NCI-H748 (cell line): ENCODE measurements around the gene ABCF3.

Source experiments
- DNase-seq: peaks from one replicate; lab custom pipeline; 2025; ENCODE audit not compliant: unreplicated experiment; lab: John Stamatoyannopoulos, UW

The ABCF3 gene

DNA sequence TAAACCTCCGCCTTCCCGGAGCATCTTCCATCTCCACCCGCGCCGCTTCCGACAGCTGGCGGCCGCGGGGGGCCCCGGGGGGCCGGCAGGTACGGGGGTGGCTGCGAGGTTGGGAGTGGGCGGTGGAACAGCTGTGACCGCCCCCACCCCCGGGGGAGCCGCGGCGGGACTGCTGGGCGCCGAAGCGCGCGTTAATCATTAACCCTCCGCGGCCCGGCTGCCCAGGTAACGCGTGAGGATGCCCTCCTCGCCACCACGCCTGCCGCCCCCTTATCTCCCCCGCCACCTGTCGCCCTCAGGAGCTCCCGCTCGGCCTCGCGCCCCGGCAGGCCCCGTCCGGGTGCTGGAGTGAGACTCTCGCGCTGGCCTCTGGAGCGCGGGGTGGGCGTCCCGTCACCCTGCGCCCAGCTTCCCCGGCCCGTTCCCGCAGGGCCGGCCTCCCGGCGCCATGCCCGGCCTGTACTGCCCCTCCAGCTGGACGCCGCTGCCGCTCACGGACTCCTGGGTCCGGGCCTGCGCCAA, 44.1 kb downstream of the ABCF3 start:
- DNase-seq = peak; percentile 40

DNA sequence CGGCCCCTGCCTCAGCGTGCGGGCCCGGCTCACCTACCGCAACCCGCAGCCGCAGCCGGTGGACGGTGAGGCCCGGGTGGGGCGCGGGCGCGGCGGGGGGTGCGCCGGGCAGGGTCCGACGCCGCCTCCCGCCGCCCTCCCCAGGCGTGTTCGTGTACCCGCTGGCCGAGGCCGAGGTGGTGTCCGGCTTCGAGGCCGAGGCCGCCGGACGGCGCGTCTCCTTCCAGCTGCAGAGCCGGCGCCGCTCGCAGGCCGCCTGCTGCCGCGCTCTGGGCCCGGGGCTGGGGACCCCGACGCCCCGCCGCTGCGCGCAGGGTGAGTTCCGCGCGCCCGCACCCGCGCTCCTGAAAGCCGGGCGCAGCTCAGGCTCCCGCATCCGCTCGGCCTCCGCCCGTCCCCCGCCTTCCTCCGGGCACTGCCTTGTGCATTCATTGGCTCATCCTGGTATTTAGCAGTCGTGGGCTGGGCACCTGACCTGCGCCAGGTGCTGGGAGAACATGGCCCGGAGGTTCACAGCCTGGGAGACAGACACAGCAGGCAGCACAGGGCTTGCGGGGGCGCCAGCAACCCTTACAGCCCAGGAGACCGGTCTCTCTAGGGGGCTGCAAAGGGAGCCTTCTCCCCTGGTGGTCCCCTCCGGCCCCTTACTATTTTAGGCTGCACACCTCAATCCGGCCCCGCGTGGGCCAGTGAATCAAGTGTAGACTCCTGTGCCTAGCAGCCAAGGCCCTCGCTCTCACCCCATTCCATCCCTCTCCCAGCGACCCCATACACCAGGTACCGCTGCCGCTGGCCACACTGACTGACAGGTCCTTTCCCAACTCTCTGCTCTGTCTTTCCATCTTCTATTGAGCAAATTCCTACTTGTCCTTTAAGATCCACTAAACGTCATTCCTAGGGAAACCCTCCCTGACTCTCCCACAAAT, 44.9 kb downstream of the ABCF3 start:
- peak; percentile 60 for DNase-seq

DNA sequence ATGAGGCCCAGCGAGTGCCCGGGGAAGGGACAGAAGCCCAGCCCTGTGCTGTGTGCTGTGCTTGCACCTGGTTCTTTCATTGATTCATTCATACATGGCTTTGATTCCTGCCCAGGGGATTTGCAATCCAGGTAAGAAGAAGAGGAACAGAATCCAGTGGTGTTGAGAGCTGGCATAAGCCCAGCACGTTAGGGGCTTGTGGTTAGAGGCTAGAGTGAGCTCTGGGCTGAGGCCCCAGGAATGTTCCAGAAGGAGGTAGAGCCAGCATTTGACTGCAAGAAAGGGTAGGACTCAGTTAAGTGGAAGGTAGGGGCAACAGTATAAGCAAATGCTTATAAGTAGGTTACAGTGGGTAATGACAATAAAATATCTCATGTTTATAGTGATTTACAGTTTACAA, 45.7 kb downstream of the ABCF3 start:
- no peak for DNase-seq

DNA sequence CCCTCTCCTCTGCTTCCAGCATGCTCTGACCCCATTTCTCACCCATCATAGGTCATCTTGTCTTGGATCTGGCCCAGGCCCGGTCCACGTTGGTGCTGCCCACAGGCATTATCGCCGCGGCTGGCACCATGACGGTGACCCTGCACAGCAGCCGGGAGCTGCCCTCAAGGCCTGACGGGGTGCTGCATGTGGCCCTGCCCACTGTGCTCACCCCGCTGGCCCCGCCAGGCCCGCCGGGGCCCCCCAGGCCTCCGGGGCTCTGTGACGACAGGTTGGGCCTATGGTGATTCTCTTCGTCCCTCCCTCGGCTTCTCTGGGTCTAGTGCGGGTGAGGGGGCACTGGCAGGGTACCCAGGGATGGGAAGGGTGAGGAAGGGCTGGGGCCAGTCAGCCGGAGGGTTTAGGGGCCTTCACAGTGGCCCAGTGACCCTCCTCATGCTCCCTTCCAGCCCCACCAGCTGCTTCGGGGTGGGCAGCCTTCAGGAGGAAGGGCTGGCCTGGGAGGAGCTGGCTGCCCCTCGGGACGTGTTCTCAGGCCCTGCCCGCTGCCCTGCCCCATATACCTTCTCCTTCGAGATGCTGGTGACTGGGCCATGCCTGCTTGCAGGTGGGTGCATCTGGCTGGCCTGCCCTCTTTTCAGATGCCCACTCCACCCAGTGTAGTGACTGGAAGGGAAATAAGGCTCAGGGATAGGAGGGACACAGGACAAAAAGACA, 47.3 kb downstream of the ABCF3 start:
- DNase-seq = no peak

DNA sequence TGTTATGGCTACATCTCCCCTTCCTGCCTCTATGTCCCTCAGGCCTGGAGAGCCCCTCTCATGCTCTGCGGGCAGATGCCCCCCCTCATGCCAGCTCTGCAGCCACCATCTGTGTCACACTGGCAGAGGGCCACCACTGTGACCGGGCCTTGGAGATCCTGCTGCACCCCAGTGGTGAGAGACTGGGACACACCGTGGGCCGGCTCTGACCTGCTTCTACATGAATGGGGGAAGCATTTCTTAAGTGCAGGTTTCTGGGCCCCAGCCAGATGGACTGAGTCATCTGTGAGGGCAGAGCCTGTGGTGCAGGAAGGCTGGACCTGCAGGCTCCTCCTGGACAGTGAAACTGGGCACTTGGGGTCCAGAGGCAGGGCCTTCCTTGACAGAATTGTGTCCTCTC, 48.2 kb downstream of the ABCF3 start:
- DNase-seq = no peak

DNA sequence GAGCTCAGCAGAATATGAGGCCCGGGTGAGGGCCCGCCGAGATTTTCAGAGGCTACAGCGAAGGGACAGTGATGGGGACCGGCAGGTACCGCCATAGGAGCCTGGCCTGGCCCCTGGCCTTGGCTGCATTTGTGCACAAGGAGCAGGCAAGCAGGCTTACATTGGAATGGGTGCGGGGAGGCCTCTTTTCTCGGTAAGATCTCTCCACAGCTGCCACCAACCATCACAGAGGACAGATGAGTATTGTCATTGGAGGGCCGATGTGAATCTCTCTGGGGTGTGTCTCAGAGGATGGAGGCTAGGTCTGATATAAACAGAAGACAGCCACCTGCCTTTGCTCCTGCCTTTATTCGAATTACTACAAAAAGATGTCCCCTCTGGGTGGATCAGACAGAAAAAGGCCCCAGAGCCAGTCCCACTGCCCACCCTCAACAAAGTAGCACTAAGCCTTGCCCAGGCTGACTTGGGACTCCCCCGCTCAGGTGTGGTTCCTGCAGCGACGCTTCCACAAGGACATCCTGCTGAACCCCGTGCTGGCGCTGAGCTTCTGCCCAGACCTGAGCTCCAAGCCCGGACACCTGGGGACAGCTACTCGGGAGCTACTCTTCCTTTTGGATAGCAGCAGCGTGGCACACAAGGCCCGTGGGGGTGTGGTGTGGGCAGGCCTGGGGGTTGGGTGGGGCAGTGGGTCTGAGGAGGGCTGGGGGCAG, 48.8 kb downstream of the ABCF3 start:
- no peak for DNase-seq

DNA sequence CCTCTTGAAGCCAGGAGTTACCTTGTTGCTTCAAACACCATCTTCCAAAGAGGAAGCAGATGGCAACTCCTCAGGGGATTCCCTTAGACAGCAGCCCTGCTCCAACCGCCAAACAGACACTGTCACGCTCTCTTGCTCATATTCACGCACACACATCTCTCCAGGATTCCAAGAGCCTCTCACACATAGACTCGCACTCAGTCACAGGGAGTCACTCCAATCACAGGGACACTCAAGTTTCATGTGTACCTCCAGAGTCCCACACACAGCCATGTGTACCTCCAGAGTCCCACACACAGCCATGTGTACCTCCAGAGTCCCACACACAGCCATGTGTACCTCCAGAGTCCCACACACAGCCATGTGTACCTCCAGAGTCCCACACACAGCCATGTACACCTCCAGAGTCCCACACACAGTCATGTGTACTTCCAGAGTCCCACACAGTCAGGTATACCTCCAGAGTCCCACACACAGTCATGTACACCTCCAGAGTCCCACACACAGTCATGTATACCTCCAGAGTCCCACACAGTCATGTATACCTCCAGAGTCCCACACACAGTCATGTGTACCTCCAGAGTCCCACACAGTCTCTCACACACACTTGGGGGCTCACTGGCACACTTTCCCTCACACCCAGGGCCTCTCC, 49.5 kb downstream of the ABCF3 start:
- no peak for DNase-seq

DNA sequence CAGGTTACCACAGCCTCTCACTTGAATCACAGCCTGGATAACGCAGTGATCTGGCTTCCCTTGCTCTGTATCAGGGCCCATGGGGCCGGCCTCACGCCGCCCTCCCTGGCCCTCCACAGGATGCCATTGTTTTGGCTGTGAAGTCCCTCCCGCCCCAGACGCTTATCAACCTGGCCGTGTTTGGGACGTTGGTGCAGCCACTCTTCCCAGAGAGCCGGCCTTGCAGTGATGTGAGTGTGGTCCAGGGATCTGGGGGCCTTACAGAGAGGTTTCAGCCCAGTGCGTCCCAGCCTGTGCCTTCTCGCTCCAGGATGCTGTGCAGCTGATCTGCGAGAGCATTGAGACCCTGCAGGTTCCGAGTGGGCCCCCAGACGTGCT, 50.0 kb downstream of the ABCF3 start:
- no peak for DNase-seq

DNA sequence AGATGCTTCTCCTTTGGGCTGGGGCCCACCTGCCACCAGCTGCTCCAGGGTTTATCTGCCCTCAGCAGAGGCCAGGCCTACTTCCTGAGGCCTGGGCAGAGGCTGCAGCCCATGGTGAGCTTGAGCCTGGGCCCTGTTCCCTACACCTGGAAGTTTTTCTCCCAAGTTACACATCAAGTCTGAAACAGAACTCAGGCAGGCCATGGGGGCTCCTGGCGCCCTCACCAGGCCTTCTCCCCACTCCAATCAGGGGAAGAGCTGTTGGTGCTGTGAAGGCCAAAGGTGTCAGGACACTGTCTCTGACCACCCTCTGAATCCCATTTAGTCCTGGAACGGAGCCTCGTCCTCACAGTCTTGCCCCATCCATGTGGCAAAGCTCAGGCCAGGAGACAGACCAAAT, 50.6 kb downstream of the ABCF3 start:
- DNase-seq = no peak

DNA sequence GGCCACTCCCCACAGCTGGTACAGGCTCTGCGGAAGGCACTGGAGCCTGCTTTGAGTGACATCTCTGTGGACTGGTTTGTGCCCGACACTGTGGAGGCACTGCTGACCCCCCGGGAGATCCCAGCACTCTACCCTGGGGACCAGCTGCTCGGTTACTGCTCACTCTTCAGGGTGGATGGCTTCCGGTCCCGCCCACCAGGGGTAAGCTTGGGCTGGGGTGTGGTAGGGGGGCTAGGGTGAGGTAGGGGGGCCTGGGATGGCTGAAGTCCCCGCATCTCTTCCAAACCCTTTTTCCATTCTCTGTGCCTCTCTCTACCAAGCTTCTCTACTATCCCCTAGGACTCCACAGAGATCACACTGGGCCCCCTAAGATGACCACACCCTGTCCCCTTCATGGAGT, 51.2 kb downstream of the ABCF3 start:
- no peak for DNase-seq

DNA sequence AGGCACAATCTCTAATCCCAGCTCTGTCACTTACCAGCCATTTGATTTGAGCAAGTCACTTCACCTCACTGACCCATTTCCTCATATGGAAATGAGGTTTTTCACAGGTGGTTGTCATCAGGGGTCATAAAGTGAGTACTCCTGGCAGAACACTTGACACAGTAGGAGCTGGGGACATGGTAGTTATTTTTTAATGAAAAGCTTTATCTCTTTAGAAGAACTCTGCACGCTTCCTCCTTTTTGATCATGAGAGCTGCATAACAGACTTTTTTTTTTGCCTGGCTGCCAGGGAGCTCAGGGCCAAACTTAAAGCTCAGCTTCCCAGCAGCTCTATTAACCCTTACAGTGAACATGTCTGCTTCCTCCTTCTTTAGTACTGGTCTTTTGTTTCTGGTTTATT, 51.8 kb downstream of the ABCF3 start:
- no peak for DNase-seq

DNA sequence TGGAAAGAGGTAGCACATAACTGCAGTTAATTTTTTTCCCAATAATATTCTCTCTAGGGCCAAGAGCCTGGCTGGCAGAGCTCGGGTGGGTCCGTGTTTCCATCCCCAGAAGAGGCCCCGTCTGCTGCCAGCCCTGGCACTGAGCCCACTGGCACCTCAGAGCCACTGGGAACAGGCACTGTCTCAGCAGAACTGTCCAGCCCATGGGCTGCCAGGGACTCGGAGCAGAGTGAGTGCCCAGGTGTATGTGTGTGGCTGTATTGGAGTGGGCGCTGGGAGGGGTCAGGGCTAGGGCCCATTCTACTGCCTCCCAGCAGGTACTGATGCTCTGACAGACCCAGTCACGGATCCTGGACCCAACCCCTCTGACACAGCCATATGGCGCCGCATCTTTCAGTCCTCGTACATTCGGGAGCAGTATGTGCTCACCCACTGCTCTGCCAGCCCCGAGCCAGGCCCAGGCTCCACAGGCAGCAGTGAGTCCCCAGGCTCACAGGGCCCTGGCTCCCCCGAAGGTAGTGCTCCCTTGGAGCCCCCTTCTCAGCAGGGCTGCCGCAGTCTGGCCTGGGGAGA, 52.3 kb downstream of the ABCF3 start:
- no peak for DNase-seq

DNA sequence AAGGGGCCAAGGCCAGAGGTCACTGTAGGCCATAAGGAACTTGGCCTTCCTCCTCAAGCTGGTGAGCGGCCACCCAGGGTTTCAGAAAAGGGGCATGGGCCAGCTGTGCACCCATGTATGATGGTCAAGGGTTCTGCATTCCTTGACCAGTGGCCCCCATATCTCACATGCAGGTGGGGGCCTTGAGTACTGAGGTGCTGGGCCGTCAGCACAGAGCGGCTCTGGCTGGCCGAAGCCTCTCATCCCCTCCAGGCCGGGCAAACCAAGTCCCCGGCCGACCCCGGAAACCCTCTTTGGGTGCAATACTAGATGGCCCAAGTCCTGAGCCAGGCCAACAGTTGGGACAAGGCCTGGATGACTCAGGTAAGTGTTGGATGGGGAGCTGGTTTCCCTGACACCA, 53.2 kb downstream of the ABCF3 start:
- no peak for DNase-seq

DNA sequence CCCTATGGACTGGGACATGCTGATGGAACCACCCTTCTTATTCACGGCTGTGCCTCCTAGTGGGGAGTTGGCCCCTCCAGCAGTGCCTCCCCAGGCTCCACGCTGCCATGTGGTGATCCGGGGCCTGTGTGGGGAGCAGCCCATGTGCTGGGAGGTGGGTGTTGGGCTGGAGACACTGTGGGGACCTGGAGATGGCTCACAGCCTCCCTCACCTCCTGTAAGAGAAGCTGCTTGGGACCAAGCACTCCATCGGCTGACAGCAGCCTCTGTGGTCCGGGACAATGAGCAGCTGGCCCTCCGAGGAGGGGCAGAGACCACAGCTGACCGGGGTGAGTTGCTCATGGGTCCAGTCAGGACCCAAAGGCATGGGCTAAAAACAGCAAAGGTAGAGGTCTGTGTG, 53.7 kb downstream of the ABCF3 start:
- no peak for DNase-seq

DNA sequence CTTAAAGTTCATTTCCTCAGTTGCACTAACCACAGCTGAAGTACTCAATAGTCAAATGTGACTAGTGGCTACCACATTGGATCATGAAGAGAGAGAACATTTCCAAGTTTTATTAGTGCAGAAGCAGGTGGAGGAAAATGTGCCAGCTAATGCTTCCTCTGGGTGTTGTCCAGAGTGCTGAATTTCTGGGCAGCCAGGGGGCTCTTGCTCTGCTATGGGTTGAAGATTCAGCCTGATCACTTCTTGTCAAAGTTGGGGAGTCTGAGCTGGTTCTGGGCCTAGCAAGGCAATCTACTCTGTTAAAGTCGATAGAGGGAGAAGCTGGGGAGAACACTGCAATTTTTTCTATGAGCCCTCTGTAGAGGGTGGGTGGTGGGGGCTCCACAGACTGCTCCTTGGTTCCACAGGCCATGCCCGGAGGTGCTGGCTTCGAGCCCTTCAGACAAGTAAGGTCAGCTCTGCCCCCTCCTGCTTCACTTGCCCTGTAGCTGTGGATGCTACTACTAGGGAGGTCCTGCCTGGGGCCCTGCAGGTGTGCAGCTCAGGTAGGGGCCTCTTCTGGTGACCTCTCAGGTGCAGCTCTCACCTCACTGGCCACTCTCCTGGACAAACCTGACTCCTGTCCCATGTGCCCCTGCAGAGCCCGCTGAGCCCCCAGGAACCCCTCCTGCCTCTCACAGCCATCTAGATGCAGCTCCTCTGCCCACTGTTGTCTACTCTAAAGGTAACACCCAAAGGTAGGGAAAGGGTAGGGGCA, 54.6 kb downstream of the ABCF3 start:
- DNase-seq = no peak

DNA sequence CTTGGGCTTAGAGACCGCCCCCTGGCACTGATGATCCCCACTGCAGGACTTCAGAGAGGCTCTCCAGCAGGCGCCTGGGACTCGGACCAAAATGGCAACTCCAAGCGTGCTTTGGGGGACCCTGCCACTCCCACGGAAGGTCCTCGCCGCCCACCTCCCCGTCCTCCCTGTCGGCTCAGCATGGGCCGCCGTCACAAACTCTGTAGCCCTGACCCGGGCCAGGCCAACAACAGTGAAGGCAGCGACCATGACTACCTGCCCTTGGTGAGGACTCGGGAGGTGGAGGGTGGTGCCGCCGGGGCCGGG, 55.1 kb downstream of the ABCF3 start:
- no peak for DNase-seq

DNA sequence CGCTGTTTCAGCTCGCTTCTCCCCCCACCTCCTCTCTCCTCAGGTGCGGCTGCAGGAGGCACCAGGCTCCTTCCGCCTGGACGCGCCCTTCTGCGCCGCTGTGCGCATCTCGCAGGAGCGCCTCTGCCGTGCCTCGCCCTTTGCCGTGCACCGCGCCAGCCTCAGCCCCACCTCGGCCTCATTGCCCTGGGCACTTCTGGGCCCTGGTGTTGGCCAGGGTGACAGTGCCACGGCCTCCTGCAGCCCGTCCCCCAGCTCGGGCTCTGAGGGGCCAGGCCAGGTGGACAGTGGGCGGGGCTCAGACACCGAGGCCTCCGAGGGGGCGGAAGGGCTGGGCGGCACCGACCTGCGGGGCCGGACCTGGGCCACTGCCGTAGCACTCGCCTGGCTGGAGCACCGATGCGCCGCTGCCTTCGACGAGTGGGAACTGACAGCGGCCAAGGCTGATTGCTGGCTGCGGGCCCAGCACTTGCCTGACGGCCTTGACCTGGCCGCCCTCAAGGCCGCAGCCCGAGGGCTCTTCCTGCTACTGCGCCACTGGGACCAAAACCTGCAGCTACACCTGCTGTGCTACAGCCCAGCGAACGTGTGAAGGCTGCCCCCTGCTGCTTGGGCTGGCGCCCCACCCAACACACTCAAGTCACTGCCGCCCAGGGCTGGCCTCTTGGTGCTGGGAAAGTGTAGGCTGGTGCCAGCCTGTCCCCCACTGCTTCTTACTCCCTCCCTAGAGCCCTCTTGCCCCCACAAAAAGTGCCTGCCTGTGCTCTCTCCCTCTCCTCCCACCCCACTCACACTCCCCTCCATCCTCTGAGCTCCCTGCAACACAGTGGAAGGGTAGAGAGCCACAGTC, 55.7 kb downstream of the ABCF3 start:
- DNase-seq = peak; percentile 53

DNA sequence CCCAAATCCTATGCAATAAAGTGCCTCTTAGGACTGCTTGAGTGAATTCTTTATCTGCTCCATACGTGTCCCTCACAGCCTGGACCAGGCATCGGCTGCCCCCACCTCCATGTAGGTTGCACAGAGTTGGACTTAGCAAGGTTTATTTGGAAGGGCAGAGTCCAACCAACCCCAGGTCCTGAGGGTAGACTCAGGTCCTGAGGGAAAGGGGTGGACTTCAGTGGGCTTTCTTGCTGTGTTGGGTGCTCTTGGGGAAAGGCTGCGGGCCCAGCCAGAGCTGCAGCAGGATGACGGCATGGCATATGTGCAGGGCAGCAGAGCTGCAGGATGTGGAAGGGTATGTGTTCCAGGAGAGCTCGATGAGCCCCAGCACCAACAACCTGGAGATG, 56.3 kb downstream of the ABCF3 start:
- DNase-seq = no peak
